ENCODE results near the gene FXN.
"Not testable (repeated sequence)": the region's sequence is repeated elsewhere in the genome, so short reads cannot be mapped to it uniquely, and the experiment has no call there.

Gene FXN

GRCh38 chr9:69071059-69071458 is 35.5 kb downstream of the FXN start:
- DNase-seq: no peak

- DNase-seq: no peak
Observed at GRCh38 chr9:69073103-69073502, 37.6 kb downstream of the FXN start.

GRCh38 chr9:69074801-69075200 is 39.2 kb downstream of the FXN start:
- no peak for DNase-seq

- no peak for DNase-seq
Observed at GRCh38 chr9:69076550-69076949, 41.0 kb downstream of the FXN start.

GRCh38 chr9:69078069-69078468 is 42.5 kb downstream of the FXN start:
- no peak for DNase-seq

- no peak for DNase-seq
Observed at GRCh38 chr9:69078581-69078980, 43.0 kb downstream of the FXN start.

- DNase-seq: no peak
Observed at GRCh38 chr9:69079186-69079585, 43.6 kb downstream of the FXN start.

- DNase-seq: no peak
Observed at GRCh38 chr9:69081261-69081660, 45.7 kb downstream of the FXN start.

GRCh38 chr9:69083321-69083720 is 47.8 kb downstream of the FXN start:
- DNase-seq: no peak

- no peak for DNase-seq
Observed at GRCh38 chr9:69085569-69086283, 50.2 kb downstream of the FXN start.

GRCh38 chr9:69086312-69086711 is 50.8 kb downstream of the FXN start:
- no peak for DNase-seq

- DNase-seq: no peak
Observed at GRCh38 chr9:69086769-69087168, 51.2 kb downstream of the FXN start.

- no peak for DNase-seq
Observed at GRCh38 chr9:69089082-69089481, 53.5 kb downstream of the FXN start.

GRCh38 chr9:69089491-69089890 is 53.9 kb downstream of the FXN start:
- DNase-seq: no peak

- no peak for DNase-seq
Observed at GRCh38 chr9:69090140-69090750, 54.7 kb downstream of the FXN start.

- no peak for DNase-seq
Observed at GRCh38 chr9:69090946-69091345, 55.4 kb downstream of the FXN start.

GRCh38 chr9:69093471-69094103 is 58.0 kb downstream of the FXN start:
- DNase-seq: no peak

GRCh38 chr9:69094361-69095135 is 59.0 kb downstream of the FXN start:
- not testable (repeated sequence) for DNase-seq

- no peak for DNase-seq
Observed at GRCh38 chr9:69097064-69097463, 61.5 kb downstream of the FXN start.

- no peak for DNase-seq
Observed at GRCh38 chr9:69097923-69098593, 62.5 kb downstream of the FXN start.

GRCh38 chr9:69103348-69103996 is 67.9 kb downstream of the FXN start:
- DNase-seq: not testable (repeated sequence)

GRCh38 chr9:69104830-69105527 is 69.4 kb downstream of the FXN start:
- no peak for DNase-seq

Measured in activated CD4-positive, CD25-positive, alpha-beta regulatory T cell treated with anti-CD3 and anti-CD28 coated beads, Interleukin-2, amount 50 U/mL, for 72 hours (primary cell).